Activated naive CD8-positive, alpha-beta T cell treated with anti-CD3 and anti-CD28 coated beads for 36 hours (primary cell): ENCODE data around the gene PNPLA5. TPM values are rescaled to one million over a fixed set of nuclear protein-coding genes. Genes with fewer than 3 reads are reported as not detected.

ENCODE experiments used
- DNase-seq: peaks from one replicate; pipeline ENCODE4 v3.0.0; 2021
- H3K27ac Mint-ChIP-seq: one replicate; pipeline ENCODE4 v1.8.0; 2022; ENCODE audit warnings: mild to moderate bottlenecking, moderate library complexity, mixed read lengths
- H3K27me3 Mint-ChIP-seq: one replicate; pipeline ENCODE4 v1.8.0; 2022; ENCODE audit warnings: mild to moderate bottlenecking, mixed read lengths
- H3K36me3 Mint-ChIP-seq: one replicate; pipeline ENCODE4 v1.8.0; 2021; ENCODE audit warnings: mild to moderate bottlenecking, mixed read lengths
- H3K4me1 Mint-ChIP-seq: one replicate; pipeline ENCODE4 v1.8.0; 2021; ENCODE audit warnings: mixed read lengths
- H3K4me3 Mint-ChIP-seq: one replicate; pipeline ENCODE4 v1.8.0; 2022; ENCODE audit warnings: mild to moderate bottlenecking, moderate library complexity, mixed read lengths
- H3K9me3 Mint-ChIP-seq: one replicate; pipeline ENCODE4 v1.8.0; 2022; ENCODE audit warnings: mixed read lengths
- total RNA-seq, 2 experiments: library from RNA; stranded (reverse); gene quantifications; one replicate each; pipeline ENCODE4 v1.2.3, GENCODE V29; 2021

The PNPLA5 gene
- total RNA-seq, 2 experiments from 2014 or later = not detected

DNA sequence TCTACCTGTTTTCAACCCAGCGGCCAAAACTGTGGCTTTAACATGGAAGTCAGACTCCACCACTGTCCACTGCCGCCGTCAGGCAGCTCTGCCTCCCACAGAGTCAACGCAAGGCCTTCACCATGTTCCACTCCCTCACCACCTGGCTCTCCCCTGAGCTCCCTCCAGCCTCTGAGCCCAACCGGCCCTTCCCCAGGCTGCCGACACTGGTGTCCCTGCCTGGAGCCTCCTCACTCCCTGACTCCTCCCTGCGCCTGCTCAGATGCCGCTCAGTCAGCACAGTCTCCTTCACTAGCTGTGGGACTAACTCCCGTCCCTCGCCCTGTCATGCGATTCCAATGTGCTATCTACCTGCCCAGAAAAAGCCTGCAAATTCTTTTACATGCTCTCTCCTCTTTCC lies 45.8 kb downstream of the PNPLA5 start:
- no peaks in the 10 kb centered on the region for H3K9me3 Mint-ChIP-seq
- no peaks in the 10 kb centered on the region for H3K27me3 Mint-ChIP-seq

GRCh38 chr22:43844560-43845545 lies 47.0 kb downstream of the PNPLA5 start:
- Mint-ChIP-seq H3K4me3 (no peak overlapping the region), H3K36me3 (no peaks in the 10 kb centered on the region), H3K27ac (no peak overlapping the region), H3K27me3 (no peaks in the 10 kb centered on the region), H3K4me1 (no peaks in the 10 kb centered on the region), H3K9me3 (no peaks in the 10 kb centered on the region)
- DNase-seq = no peak

More for the DNA sequence above, 45.8 kb downstream of the PNPLA5 start:
- DNase-seq = no peak
- Mint-ChIP-seq H3K4me1 (no peaks in the 10 kb centered on the region), H3K4me3 (no peak overlapping the region), H3K36me3 (no peaks in the 10 kb centered on the region), H3K27ac (no peak overlapping the region)

DNA sequence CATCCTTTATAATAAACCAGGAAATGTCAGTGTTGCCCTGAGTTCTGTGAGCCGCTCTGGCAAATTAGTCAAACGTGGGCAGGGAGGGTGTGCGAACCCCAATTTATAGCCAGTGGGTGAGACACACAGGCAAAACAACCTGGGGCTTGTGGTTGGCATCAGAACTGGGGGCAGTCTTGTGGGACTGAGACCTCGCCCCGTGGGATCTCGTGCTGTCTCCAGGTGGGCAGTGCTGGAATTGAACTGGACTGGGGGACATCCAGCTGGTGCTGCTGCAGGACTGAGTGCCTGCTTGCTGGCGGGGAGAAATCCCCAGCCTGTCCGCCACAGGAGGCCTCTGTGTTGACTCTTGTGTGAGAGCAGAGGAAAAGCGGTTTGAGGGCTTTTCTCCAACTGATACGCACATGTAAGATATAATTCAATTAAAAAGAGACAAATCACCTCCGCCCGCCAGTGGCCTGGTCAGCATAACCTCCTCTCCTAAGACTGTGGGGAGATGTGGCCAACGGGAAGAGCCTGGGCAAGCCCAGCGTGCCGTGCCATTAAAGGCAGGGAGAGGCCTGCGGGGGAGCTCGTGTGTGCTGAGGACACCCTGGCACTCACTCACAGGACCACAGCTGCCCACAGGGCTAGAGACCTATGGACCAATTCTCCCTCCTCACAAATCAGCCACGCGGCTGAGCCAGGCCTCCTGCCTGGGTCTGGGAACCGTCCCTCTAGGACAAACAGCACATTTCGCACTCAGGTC lies 47.9 kb downstream of the PNPLA5 start:
- H3K4me3 Mint-ChIP-seq = no peak overlapping the region
- no peaks in the 10 kb centered on the region for H3K4me1 Mint-ChIP-seq
- H3K27me3 Mint-ChIP-seq = no peaks in the 10 kb centered on the region
- H3K27ac Mint-ChIP-seq = no peak overlapping the region
- no peaks in the 10 kb centered on the region for H3K36me3 Mint-ChIP-seq
- H3K9me3 Mint-ChIP-seq = no peaks in the 10 kb centered on the region
- no peak for DNase-seq

DNA sequence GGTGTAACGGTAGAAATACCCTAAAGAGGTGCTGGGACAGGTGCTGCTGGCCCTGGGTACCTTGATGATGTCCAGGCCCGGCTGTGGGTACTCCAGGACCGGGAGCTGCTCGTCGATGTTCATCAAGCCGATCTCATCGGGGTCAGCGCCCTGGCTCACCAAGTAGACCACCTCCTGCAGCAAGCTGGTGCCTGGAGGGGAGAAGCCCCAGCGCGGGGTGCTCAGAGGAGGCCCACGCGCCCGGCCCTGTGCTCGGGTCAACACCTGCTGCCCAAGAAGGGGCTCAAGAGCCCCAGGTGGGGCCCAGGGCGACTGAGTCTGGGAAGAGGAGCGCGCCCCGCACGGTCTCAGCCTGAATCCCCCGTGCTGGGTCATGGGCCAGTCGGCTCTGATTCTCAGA lies 50.1 kb downstream of the PNPLA5 start:
- Mint-ChIP-seq H3K27ac (no peak overlapping the region), H3K27me3 (no peaks in the 10 kb centered on the region), H3K9me3 (no peaks in the 10 kb centered on the region), H3K36me3 (no peaks in the 10 kb centered on the region), H3K4me1 (no peaks in the 10 kb centered on the region), H3K4me3 (no peak overlapping the region)
- no peak for DNase-seq

GRCh38 chr22:43840851-43841250 lies 51.0 kb downstream of the PNPLA5 start:
- Mint-ChIP-seq H3K36me3 (no peaks in the 10 kb centered on the region), H3K27me3 (no peaks in the 10 kb centered on the region), H3K27ac (no peak overlapping the region), H3K4me3 (no peak overlapping the region), H3K9me3 (no peaks in the 10 kb centered on the region), H3K4me1 (no peaks in the 10 kb centered on the region)
- no peak for DNase-seq

- H3K9me3 Mint-ChIP-seq = no peaks in the 10 kb centered on the region
- H3K27ac Mint-ChIP-seq = no peak overlapping the region
- H3K4me1 Mint-ChIP-seq = no peaks in the 10 kb centered on the region
- no peak for DNase-seq
- no peak overlapping the region for H3K4me3 Mint-ChIP-seq
- H3K36me3 Mint-ChIP-seq = no peaks in the 10 kb centered on the region
- H3K27me3 Mint-ChIP-seq = no peaks in the 10 kb centered on the region
These were observed 51.4 kb downstream of the PNPLA5 start for GRCh38 chr22:43840431-43840830.

DNA sequence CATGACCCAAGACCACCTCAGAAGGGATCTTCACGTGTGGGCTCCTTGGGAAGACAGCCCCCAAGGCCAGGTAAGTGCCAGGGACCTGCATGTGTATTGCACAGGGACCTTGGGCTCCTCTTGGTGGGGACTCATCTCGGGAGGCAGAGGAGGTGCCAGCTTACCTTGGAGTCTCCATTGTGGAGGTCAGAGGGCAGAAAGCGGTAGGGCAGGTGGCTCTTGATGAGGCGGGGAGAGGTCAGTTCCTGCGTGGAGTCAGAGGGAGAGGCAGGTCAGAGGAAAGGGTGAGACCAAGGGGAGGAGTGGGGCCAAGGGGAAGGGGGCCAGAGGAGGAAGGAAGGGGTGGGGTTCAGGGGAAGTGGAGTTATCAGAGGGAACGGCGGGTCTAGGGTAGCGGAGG lies 52.0 kb downstream of the PNPLA5 start:
- Mint-ChIP-seq H3K4me1 (no peaks in the 10 kb centered on the region), H3K4me3 (no peak overlapping the region), H3K27me3 (no peaks in the 10 kb centered on the region), H3K36me3 (no peaks in the 10 kb centered on the region), H3K9me3 (no peaks in the 10 kb centered on the region), H3K27ac (no peak overlapping the region)
- DNase-seq = no peak

- Mint-ChIP-seq H3K9me3 (no peaks in the 10 kb centered on the region), H3K27ac (no peak overlapping the region), H3K36me3 (no peaks in the 10 kb centered on the region), H3K27me3 (no peaks in the 10 kb centered on the region), H3K4me3 (no peak overlapping the region), H3K4me1 (no peaks in the 10 kb centered on the region)
- no peak for DNase-seq
These were observed 53.1 kb downstream of the PNPLA5 start for GRCh38 chr22:43838571-43839307.

DNA sequence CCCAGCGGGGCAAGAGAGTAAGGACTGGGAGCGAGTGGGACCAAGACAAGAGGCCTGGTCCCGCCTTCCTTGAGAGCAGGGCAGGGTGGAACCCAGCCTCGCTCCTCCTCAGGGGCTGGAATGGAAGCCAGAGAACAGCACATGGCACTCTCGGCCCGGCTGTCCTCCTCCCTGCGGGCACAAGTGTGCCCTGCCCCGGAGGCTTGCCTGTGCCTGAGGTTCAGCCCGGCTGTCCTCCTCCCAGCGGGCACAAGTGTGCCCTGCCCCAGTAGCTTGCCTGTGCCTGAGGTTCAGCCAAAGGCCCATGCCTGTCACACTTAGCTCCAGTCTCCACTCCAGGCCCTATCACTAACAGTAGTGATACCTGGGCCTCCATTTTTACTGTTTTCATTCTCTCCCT lies 53.7 kb downstream of the PNPLA5 start:
- Mint-ChIP-seq H3K36me3 (no peaks in the 10 kb centered on the region), H3K27me3 (no peaks in the 10 kb centered on the region), H3K4me3 (no peak overlapping the region), H3K27ac (no peak overlapping the region), H3K4me1 (no peaks in the 10 kb centered on the region), H3K9me3 (no peaks in the 10 kb centered on the region)
- DNase-seq = no peak

GRCh38 chr22:43837666-43838065 lies 54.1 kb downstream of the PNPLA5 start:
- Mint-ChIP-seq H3K4me1 (no peaks in the 10 kb centered on the region), H3K4me3 (no peak overlapping the region), H3K36me3 (no peaks in the 10 kb centered on the region)

GRCh38 chr22:43835736-43836135 lies 56.1 kb downstream of the PNPLA5 start:
- Mint-ChIP-seq H3K27me3 (peaks cover 4% of the 10 kb centered on the region), H3K36me3 (no peaks in the 10 kb centered on the region)

More at GRCh38 chr22:43837666-43838065, 54.1 kb downstream of the PNPLA5 start:
- no peak overlapping the region for H3K27ac Mint-ChIP-seq
- peaks cover 3% of the 10 kb centered on the region for H3K27me3 Mint-ChIP-seq
- no peaks in the 10 kb centered on the region for H3K9me3 Mint-ChIP-seq
- no peak for DNase-seq

DNA sequence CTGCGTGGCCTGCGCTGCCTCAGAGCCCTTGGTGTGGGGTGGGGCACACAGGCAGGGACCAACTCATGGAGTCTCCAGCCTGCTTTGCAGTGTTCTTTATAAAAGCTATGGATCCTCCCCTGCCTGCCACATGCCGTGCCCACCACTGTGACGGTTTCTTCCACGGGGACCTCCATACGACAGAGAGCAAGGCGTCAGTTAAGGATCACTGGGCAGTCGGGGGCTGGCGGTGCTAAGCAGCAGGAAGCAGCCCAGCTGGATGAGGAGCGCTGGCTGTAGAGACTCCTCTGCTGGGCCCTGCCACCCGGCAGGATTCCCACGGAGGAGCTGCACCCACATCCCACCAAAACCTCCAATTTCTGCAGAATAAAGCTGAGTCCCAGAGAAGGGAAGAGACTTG lies 56.6 kb downstream of the PNPLA5 start:
- H3K36me3 Mint-ChIP-seq = no peaks in the 10 kb centered on the region
- DNase-seq = no peak
- no peaks in the 10 kb centered on the region for H3K9me3 Mint-ChIP-seq
- no peak overlapping the region for H3K4me3 Mint-ChIP-seq
- no peak overlapping the region for H3K27ac Mint-ChIP-seq
- no peaks in the 10 kb centered on the region for H3K4me1 Mint-ChIP-seq
- H3K27me3 Mint-ChIP-seq = peaks cover 4% of the 10 kb centered on the region

More at GRCh38 chr22:43835736-43836135, 56.1 kb downstream of the PNPLA5 start:
- Mint-ChIP-seq H3K4me3 (no peak overlapping the region), H3K9me3 (no peaks in the 10 kb centered on the region), H3K27ac (no peak overlapping the region), H3K4me1 (no peaks in the 10 kb centered on the region)
- no peak for DNase-seq

GRCh38 chr22:43833286-43834240 lies 58.2 kb downstream of the PNPLA5 start:
- peaks cover 4% of the 10 kb centered on the region for H3K27me3 Mint-ChIP-seq
- H3K4me1 Mint-ChIP-seq = no peaks in the 10 kb centered on the region
- H3K4me3 Mint-ChIP-seq = no peak overlapping the region
- H3K9me3 Mint-ChIP-seq = no peaks in the 10 kb centered on the region
- H3K36me3 Mint-ChIP-seq = no peaks in the 10 kb centered on the region
- DNase-seq = no peak
- H3K27ac Mint-ChIP-seq = no peak overlapping the region
